ENCODE measurements around the gene MYO3B.

- TF ChIP-seq, protein P1, sequence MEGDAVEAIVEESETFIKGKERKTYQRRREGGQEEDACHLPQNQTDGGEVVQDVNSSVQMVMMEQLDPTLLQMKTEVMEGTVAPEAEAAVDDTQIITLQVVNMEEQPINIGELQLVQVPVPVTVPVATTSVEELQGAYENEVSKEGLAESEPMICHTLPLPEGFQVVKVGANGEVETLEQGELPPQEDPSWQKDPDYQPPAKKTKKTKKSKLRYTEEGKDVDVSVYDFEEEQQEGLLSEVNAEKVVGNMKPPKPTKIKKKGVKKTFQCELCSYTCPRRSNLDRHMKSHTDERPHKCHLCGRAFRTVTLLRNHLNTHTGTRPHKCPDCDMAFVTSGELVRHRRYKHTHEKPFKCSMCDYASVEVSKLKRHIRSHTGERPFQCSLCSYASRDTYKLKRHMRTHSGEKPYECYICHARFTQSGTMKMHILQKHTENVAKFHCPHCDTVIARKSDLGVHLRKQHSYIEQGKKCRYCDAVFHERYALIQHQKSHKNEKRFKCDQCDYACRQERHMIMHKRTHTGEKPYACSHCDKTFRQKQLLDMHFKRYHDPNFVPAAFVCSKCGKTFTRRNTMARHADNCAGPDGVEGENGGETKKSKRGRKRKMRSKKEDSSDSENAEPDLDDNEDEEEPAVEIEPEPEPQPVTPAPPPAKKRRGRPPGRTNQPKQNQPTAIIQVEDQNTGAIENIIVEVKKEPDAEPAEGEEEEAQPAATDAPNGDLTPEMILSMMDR (IDR thresholded peaks at IDR 0.05) = no peak
- TF ChIP-seq EP300 (IDR thresholded peaks at IDR 0.05) = no peak
- TF ChIP-seq POLR2A (IDR thresholded peaks at IDR 0.05) = no peak
- no peak for TF ChIP-seq POLR2AphosphoS5 (IDR thresholded peaks at IDR 0.05)
Observed at GRCh38 chr2:170531876-170532275, 353.9 kb downstream of the MYO3B start.

Measured in sigmoid colon (tissue), 4 donors.